ENCODE results near the gene PLK5.

GRCh38 chr19:1495051-1495798, 28.7 kb upstream of the PLK5 start:
- TF ChIP-seq, protein P1, sequence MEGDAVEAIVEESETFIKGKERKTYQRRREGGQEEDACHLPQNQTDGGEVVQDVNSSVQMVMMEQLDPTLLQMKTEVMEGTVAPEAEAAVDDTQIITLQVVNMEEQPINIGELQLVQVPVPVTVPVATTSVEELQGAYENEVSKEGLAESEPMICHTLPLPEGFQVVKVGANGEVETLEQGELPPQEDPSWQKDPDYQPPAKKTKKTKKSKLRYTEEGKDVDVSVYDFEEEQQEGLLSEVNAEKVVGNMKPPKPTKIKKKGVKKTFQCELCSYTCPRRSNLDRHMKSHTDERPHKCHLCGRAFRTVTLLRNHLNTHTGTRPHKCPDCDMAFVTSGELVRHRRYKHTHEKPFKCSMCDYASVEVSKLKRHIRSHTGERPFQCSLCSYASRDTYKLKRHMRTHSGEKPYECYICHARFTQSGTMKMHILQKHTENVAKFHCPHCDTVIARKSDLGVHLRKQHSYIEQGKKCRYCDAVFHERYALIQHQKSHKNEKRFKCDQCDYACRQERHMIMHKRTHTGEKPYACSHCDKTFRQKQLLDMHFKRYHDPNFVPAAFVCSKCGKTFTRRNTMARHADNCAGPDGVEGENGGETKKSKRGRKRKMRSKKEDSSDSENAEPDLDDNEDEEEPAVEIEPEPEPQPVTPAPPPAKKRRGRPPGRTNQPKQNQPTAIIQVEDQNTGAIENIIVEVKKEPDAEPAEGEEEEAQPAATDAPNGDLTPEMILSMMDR (conservative IDR thresholded peaks at IDR 0.05; ENCODE audit: low read length) = no peak
- TF ChIP-seq EZH2phosphoT487 (IDR thresholded peaks at IDR 0.05; ENCODE audit: borderline replicate concordance) = no peak
